ENCODE measurements around the gene SPATA31C1.
A peak's percentile ranks its signal among the peaks of the same experiment; 100 is the strongest.
"Not testable (repeated sequence)": the region's sequence is repeated elsewhere in the genome, so short reads cannot be mapped to it uniquely, and the experiment has no call there.

SPATA31C1 gene

GRCh38 chr9:87891754-87892153 lies 26.0 kb upstream of the SPATA31C1 start:
- H3K4me3 ChIP-seq (replicated peaks in 1 of 2; ENCODE audit: low read depth in 2 of 2, low read length in 2 of 2): no peak overlapping the region
- peak; percentile 5 to 18 for DNase-seq (ENCODE audit: low read depth in 2 of 2)
- TF ChIP-seq CTCF (IDR thresholded peaks at IDR 0.05; ENCODE audit: low read depth, low read length): no peak

- DNase-seq (ENCODE audit: low read depth in 2 of 2): no peak
- H3K4me3 ChIP-seq (replicated peaks in 1 of 2; ENCODE audit: low read depth in 2 of 2, low read length in 2 of 2): no peak overlapping the region
Measured at GRCh38 chr9:87892956-87893355, 24.8 kb upstream of the SPATA31C1 start.

GRCh38 chr9:87894998-87895625 lies 22.6 kb upstream of the SPATA31C1 start:
- TF ChIP-seq CTCF (IDR thresholded peaks at IDR 0.05; ENCODE audit: low read depth, low read length): no peak
- no peak overlapping the region for H3K4me3 ChIP-seq (replicated peaks in 1 of 2; ENCODE audit: low read depth in 2 of 2, low read length in 2 of 2)
- DNase-seq (ENCODE audit: low read depth in 2 of 2): no peak

More at GRCh38 chr9:87892956-87893355, 24.8 kb upstream of the SPATA31C1 start:
- no peak for TF ChIP-seq CTCF (IDR thresholded peaks at IDR 0.05; ENCODE audit: low read depth, low read length)

- no peak for TF ChIP-seq CTCF (IDR thresholded peaks at IDR 0.05; ENCODE audit: low read depth, low read length)
- H3K4me3 ChIP-seq (replicated peaks in 1 of 2; ENCODE audit: low read depth in 2 of 2, low read length in 2 of 2): no peak overlapping the region
- DNase-seq (ENCODE audit: low read depth in 2 of 2): no peak
Measured at GRCh38 chr9:87896891-87897290, 20.9 kb upstream of the SPATA31C1 start.

GRCh38 chr9:87898151-87898550 lies 19.6 kb upstream of the SPATA31C1 start:
- H3K4me3 ChIP-seq (replicated peaks in 1 of 2; ENCODE audit: low read depth in 2 of 2, low read length in 2 of 2): no peak overlapping the region
- no peak for TF ChIP-seq CTCF (IDR thresholded peaks at IDR 0.05; ENCODE audit: low read depth, low read length)
- peak; percentile 16 to 50 for DNase-seq (ENCODE audit: low read depth in 2 of 2)

GRCh38 chr9:87902371-87902770 lies 15.4 kb upstream of the SPATA31C1 start:
- DNase-seq (ENCODE audit: low read depth in 2 of 2): not testable (repeated sequence)

GRCh38 chr9:87909310-87910041 lies 8.3 kb upstream of the SPATA31C1 start:
- DNase-seq (ENCODE audit: low read depth in 2 of 2): no peak
- TF ChIP-seq CTCF (IDR thresholded peaks at IDR 0.05; ENCODE audit: low read depth, low read length): no peak
- no peak overlapping the region for H3K4me3 ChIP-seq (replicated peaks in 1 of 2; ENCODE audit: low read depth in 2 of 2, low read length in 2 of 2)

More at GRCh38 chr9:87902371-87902770, 15.4 kb upstream of the SPATA31C1 start:
- H3K4me3 ChIP-seq (replicated peaks in 1 of 2; ENCODE audit: low read depth in 2 of 2, low read length in 2 of 2): not testable (repeated sequence)
